Panc1 (cell line): ENCODE results near the gene HARBI1. TPM values are rescaled to one million over a fixed set of nuclear protein-coding genes. Genes with fewer than 3 reads are reported as not detected.

Source experiments
- ATAC-seq: fragments of 200-7000 bp; cut with Tn5 transposase; 2 replicates; pipeline ENCODE4 v1.9.1; 2020; ENCODE audit warnings: mild to moderate bottlenecking, moderate library complexity
- BruUV-seq: library from RNA; stranded (reverse); fragments of 400-500 nt; replicated peaks from 2 replicates; lab custom pipeline; 2021; lab: Mats Ljungman, UMichigan
- CTCF ChIA-PET: fragments of 300-600 bp; sonication (Branson Sonifier 250); formaldehyde crosslinking; loops from one replicate; lab custom pipeline; 2022; ENCODE audit warnings: antibody characterized with exemption; lab: Charles Lee
- POLR2A ChIA-PET: fragments of 300-600 bp; sonication (Branson Sonifier 250); formaldehyde crosslinking; loops from one replicate; lab custom pipeline; 2022; ENCODE audit warnings: antibody characterized with exemption; lab: Charles Lee
- DNase-seq: peaks from one replicate; pipeline ENCODE4 v3.0.0-alpha.2; 2010; ENCODE audit warnings: low read depth, low spot score
- H3K27ac ChIP-seq: 2 replicates; pipeline ENCODE4 v1.5.1; 2011; ENCODE audit warnings: mild to moderate bottlenecking, low read length, inconsistent platforms
- H3K27me3 ChIP-seq: fragments of 200-500 bp; sonication (Bioruptor generic); 2 replicates; pipeline ENCODE4 v1.6.0; 2014; ENCODE audit warnings: low read length, inconsistent platforms; ENCODE audit not compliant: control insufficient read depth, insufficient read depth
- H3K36me3 ChIP-seq: fragments of 200-500 bp; sonication (Bioruptor generic); 2 replicates; pipeline ENCODE4 v1.5.1; 2014; ENCODE audit warnings: inconsistent platforms, mild to moderate bottlenecking, low read length, moderate library complexity; ENCODE audit not compliant: control insufficient read depth, insufficient read depth
- H3K4me1 ChIP-seq: 2 replicates; pipeline ENCODE4 v1.5.1; 2011; ENCODE audit warnings: inconsistent platforms, mild to moderate bottlenecking, low read length, moderate library complexity; ENCODE audit not compliant: control insufficient read depth, insufficient read depth
- H3K4me3 ChIP-seq, 2 experiments: 2 replicates each; pipeline ENCODE4 v1.5.1; 2011 to 2012; ENCODE audit warnings: low read depth in 2 of 2, low read length in 2 of 2, mild to moderate bottlenecking in 2 of 2, inconsistent platforms in 1 of 2, moderate library complexity in 1 of 2
- H3K9me3 ChIP-seq: fragments of 200-500 bp; sonication (Bioruptor generic); 2 replicates; pipeline ENCODE4 v1.5.1; 2014; ENCODE audit warnings: low read depth, mild to moderate bottlenecking, inconsistent platforms, low read length, moderate library complexity; ENCODE audit not compliant: control insufficient read depth, insufficient read depth
- CTCF ChIP-seq: fragments of 450-650 bp; IDR thresholded peaks from 2 replicates; pipeline ENCODE4 v1.5.1; 2017; ENCODE audit warnings: mild to moderate bottlenecking
- POLR2AphosphoS5 ChIP-seq: IDR thresholded peaks from 2 replicates; pipeline ENCODE4 v1.6.1; 2012; ENCODE audit warnings: mild to moderate bottlenecking, low read depth, low read length, moderate library complexity
- REST ChIP-seq, 2 experiments: IDR thresholded peaks; 2 replicates each; pipeline ENCODE4 v1.6.1; 2011 to 2012; ENCODE audit warnings: low read depth in 2 of 2, control low read depth in 1 of 2, low read length in 1 of 2, mild to moderate bottlenecking in 1 of 2, moderate library complexity in 1 of 2; ENCODE audit not compliant: insufficient read depth in 1 of 2
- SIN3A ChIP-seq: IDR thresholded peaks from 2 replicates; pipeline ENCODE4 v1.6.1; 2012; ENCODE audit warnings: low read depth, mild to moderate bottlenecking, low read length, moderate library complexity, borderline replicate concordance; ENCODE audit not compliant: insufficient read depth
- TCF7L2 ChIP-seq: IDR thresholded peaks from 2 replicates; pipeline ENCODE4 v1.6.1; 2011; ENCODE audit warnings: mild to moderate bottlenecking, low read depth, low read length, inconsistent platforms
- in situ Hi-C: cut with HindIII; loops from 2 replicates; pipeline ENCODE4 v1.10.0; 2016; ENCODE audit warnings: low sequenced_read_pairs, low pct_unique_long_range_greater_than_20kb
- intact Hi-C: fragments of 100-400 bp; cut with micrococcal nuclease; formaldehyde crosslinking; loops from one replicate; pipeline ENCODE4 v1.10.0; 2022; ENCODE audit not compliant: unreplicated experiment
- total RNA-seq: library from RNA; stranded (reverse); gene quantifications from one replicate; pipeline ENCODE4 v1.2.1, GENCODE V29; 2021; ENCODE audit not compliant: unreplicated experiment

The HARBI1 gene
- total RNA-seq, 1 experiment from 2014 or later: 6.4 TPM

GRCh38 chr11:46635557-46636139 lies 18.6 kb upstream of the HARBI1 start:
- H3K4me3 ChIP-seq: no peak overlapping the region
- H3K9me3 ChIP-seq: no peaks in the 10 kb centered on the region
- no peaks in the 10 kb centered on the region; the same call in 1 of the 2 replicates for H3K4me1 ChIP-seq
- in situ Hi-C loops: no loop called here
- no peak overlapping the region for H3K27ac ChIP-seq
- no peak for DNase-seq
- no peaks in the 10 kb centered on the region for H3K27me3 ChIP-seq
- POLR2A ChIA-PET: no interaction called here
- TF ChIP-seq REST (IDR thresholded peaks at IDR 0.05; ENCODE audit: insufficient read depth in 1 of 2, low read depth in 2 of 2, low read length in 1 of 2) (no peak), SIN3A (no peak), TCF7L2 (no peak)
- intact Hi-C loops: no loop called here
- CTCF ChIA-PET: no interaction called here
- no TSS peak for BruUV-seq
- ATAC-seq: no peak
- H3K36me3 ChIP-seq: 0 out of 2 replicates have a peak, but pooled peaks cover 2% of the 10 kb centered on the region

GRCh38 chr11:46633291-46634217 lies 16.5 kb upstream of the HARBI1 start:
- CTCF ChIA-PET: interaction anchor here (0.7 kb wide), 1 partner anchor 9 kb away, joined by 3 read pairs; no protein-coding TSS in a partner anchor
- DNase-seq: no peak
- no peak for ATAC-seq
- POLR2A ChIA-PET: interaction anchor here (0.5 kb wide), 1 partner anchor 11 kb away, joined by 3 read pairs; no protein-coding TSS in a partner anchor
- intact Hi-C loops: no loop called here
- H3K9me3 ChIP-seq: no peaks in the 10 kb centered on the region
- TF ChIP-seq REST (IDR thresholded peaks at IDR 0.05; ENCODE audit: insufficient read depth in 1 of 2, low read depth in 2 of 2, low read length in 1 of 2) (no peak), SIN3A (no peak), CTCF (no peak), POLR2AphosphoS5 (no peak), TCF7L2 (no peak)
- no peak overlapping the region for H3K27ac ChIP-seq
- no peaks in the 10 kb centered on the region for H3K27me3 ChIP-seq
- 0 out of 2 replicates have a peak, but pooled peaks cover 2% of the 10 kb centered on the region for H3K36me3 ChIP-seq
- H3K4me3 ChIP-seq: no peak overlapping the region
- no TSS peak for BruUV-seq
- H3K4me1 ChIP-seq: no peaks in the 10 kb centered on the region
- in situ Hi-C loops: no loop called here
